Measurements from ENCODE around the gene GRIK2.

The GRIK2 gene

GRCh38 chr6:101650402-101651100 is 257.0 kb downstream of the GRIK2 start:
- no peak for DNase-seq

GRCh38 chr6:101652079-101652478 is 258.6 kb downstream of the GRIK2 start:
- DNase-seq: no peak

- no peak for DNase-seq
Observed at GRCh38 chr6:101655109-101655508, 261.6 kb downstream of the GRIK2 start.

GRCh38 chr6:101662111-101662897 is 268.8 kb downstream of the GRIK2 start:
- DNase-seq: peak; percentile 27

- DNase-seq: no peak
Observed at GRCh38 chr6:101663100-101663499, 269.6 kb downstream of the GRIK2 start.

- no peak for DNase-seq
Observed at GRCh38 chr6:101666256-101666655, 272.7 kb downstream of the GRIK2 start.

GRCh38 chr6:101668496-101669030 is 275.1 kb downstream of the GRIK2 start:
- DNase-seq: no peak

GRCh38 chr6:101676187-101676586 is 282.7 kb downstream of the GRIK2 start:
- DNase-seq: no peak

- no peak for DNase-seq
Observed at GRCh38 chr6:101682937-101683336, 289.4 kb downstream of the GRIK2 start.

GRCh38 chr6:101683884-101684283 is 290.4 kb downstream of the GRIK2 start:
- peak; percentile 4 for DNase-seq

- DNase-seq: no peak
Observed at GRCh38 chr6:101686653-101687052, 293.1 kb downstream of the GRIK2 start.

- no peak for DNase-seq
Observed at GRCh38 chr6:101689156-101689555, 295.6 kb downstream of the GRIK2 start.

GRCh38 chr6:101689695-101690094 is 296.2 kb downstream of the GRIK2 start:
- no peak for DNase-seq

GRCh38 chr6:101700655-101701054 is 307.1 kb downstream of the GRIK2 start:
- DNase-seq: no peak

GRCh38 chr6:101703311-101703710 is 309.8 kb downstream of the GRIK2 start:
- no peak for DNase-seq

GRCh38 chr6:101705866-101706265 is 312.4 kb downstream of the GRIK2 start:
- no peak for DNase-seq

- no peak for DNase-seq
Observed at GRCh38 chr6:101706576-101706975, 313.1 kb downstream of the GRIK2 start.

- DNase-seq: peak; percentile 25
Observed at GRCh38 chr6:101711518-101711917, 318.0 kb downstream of the GRIK2 start.

GRCh38 chr6:101716387-101716786 is 322.9 kb downstream of the GRIK2 start:
- DNase-seq: no peak

- no peak for DNase-seq
Observed at GRCh38 chr6:101716810-101717209, 323.3 kb downstream of the GRIK2 start.

- no peak for DNase-seq
Observed at GRCh38 chr6:101719521-101719920, 326.0 kb downstream of the GRIK2 start.

- no peak for DNase-seq
Observed at GRCh38 chr6:101722471-101722870, 329.0 kb downstream of the GRIK2 start.

- no peak for DNase-seq
Observed at GRCh38 chr6:101722991-101723579, 329.6 kb downstream of the GRIK2 start.

GRCh38 chr6:101728388-101728787 is 334.9 kb downstream of the GRIK2 start:
- no peak for DNase-seq

Data from inflammatory macrophage treated with lipopolysaccharide for 4 hours (primary cell).